Measurements from ENCODE around the gene CFAP69.
"Not testable (repeated sequence)": the region's sequence is repeated elsewhere in the genome, so short reads cannot be mapped to it uniquely, and the experiment has no call there.

Gene CFAP69

GRCh38 chr7:90345016-90345415, 100.0 kb downstream of the CFAP69 start:
- H3K27me3 Mint-ChIP-seq = no peaks in the 10 kb centered on the region
- H3K27ac Mint-ChIP-seq = peak overlapping the region in 1 of 2 donors; percentile 98
- H3K4me1 Mint-ChIP-seq = peaks cover 29% of the 10 kb centered on the region
- no peak for ATAC-seq
- H3K4me3 Mint-ChIP-seq = peak overlapping the region; percentile 79 to 90
- peaks cover 0 to 4% of the 10 kb centered on the region in 2 donors for H3K9me3 Mint-ChIP-seq
- DNase-seq = no peak

DNA sequence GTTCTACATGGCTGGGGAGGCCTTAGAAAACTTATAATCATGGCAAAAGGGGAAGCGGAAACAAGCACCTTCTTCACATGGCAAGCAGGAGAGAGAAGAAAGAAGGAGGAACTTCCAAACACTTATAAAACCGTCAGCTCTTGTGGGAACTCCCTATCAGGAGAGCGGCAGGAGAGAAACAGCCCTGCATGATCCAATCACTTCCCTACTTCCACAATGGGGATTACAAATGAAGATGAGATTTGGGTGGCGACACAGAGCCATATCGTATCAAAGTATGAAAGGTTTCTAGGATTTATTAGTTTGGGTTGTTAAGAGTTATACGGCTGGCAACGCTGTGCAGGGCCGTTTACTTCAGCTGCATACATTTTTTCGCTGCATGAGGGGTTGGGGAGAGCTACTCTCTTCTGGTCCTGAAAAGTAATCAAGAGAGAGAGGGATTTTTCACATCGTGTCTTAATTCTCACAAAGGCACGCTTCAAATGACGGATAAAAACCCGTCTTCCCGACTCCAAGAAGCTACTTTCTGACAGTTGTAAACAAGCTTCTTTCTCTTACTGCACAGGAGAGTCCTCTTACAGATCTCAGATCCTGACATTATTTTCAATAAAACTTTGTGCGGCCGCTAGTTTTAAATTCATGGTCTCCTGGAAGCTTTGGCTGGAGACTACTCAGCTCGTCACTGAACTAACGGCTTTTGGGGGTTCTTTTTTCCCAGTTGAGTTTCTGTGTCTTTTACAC, 100.8 kb downstream of the CFAP69 start:
- peaks cover 0 to 4% of the 10 kb centered on the region in 2 donors for H3K9me3 Mint-ChIP-seq
- peak overlapping the region; percentile 79 to 90 for H3K4me3 Mint-ChIP-seq
- no peaks in the 10 kb centered on the region for H3K27me3 Mint-ChIP-seq
- peaks cover 36% of the 10 kb centered on the region for H3K4me1 Mint-ChIP-seq
- peak overlapping the region; percentile 98 to 99 for H3K27ac Mint-ChIP-seq
- ATAC-seq (peak; percentile 34), DNase-seq (no peak)

- DNase-seq (peak; percentile 90 to 95), ATAC-seq (peak; percentile 94)
- Mint-ChIP-seq H3K4me1 (peaks cover 39% of the 10 kb centered on the region), H3K27ac (peak within 1 kb of the TSS; percentile 98 to 99), H3K27me3 (no peaks in the 10 kb centered on the region), H3K9me3 (peaks cover 0 to 4% of the 10 kb centered on the region in 2 donors), H3K4me3 (peak within 1 kb of the TSS; percentile 79 to 90)
Measured at GRCh38 chr7:90346336-90347125, 101.6 kb downstream of the CFAP69 start, which contains the start of gene GTPBP10. Gene GTPBP10, plus strand, starts transcription at chr7:90346716. Its CDS starts 26 bp downstream, at chr7:90346742.

GRCh38 chr7:90347759-90348158, 102.8 kb downstream of the CFAP69 start:
- no peak for DNase-seq
- Mint-ChIP-seq H3K9me3 (peaks cover 0 to 4% of the 10 kb centered on the region in 2 donors), H3K4me3 (peak overlapping the region; percentile 79 to 90), H3K27ac (peak overlapping the region; percentile 98 to 99), H3K4me1 (peaks cover 45% of the 10 kb centered on the region), H3K27me3 (no peaks in the 10 kb centered on the region)
- ATAC-seq = no peak

- no peak overlapping the region for H3K27ac Mint-ChIP-seq
- no peak overlapping the region for H3K4me3 Mint-ChIP-seq
- no peaks in the 10 kb centered on the region for H3K27me3 Mint-ChIP-seq
- no peak for DNase-seq
- peaks cover 45% of the 10 kb centered on the region for H3K4me1 Mint-ChIP-seq
- no peak for ATAC-seq
- H3K9me3 Mint-ChIP-seq = peaks cover 0 to 4% of the 10 kb centered on the region in 2 donors
Measured at GRCh38 chr7:90349305-90349704, 104.3 kb downstream of the CFAP69 start.

DNA sequence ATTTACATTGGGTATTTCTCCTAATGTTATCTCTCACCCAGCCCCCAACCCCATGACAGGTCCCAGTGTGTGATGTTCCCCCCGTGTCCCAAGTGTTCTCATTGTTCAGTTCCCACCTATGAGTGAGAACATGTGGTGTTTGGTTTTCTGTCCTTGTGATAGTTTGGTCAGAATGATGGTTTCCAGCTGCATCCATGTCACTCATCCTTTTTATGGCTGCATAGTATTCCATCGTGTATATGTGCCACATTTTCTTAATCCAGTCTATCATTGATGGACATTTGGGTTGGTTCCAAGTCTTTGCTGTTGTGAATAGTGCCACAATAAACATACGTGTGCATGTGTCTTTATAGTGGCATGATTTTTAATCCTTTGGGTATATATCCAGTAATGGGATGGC, 105.1 kb downstream of the CFAP69 start:
- not testable (repeated sequence) for DNase-seq, H3K4me3 Mint-ChIP-seq, H3K9me3 Mint-ChIP-seq, H3K27me3 Mint-ChIP-seq, ATAC-seq, H3K27ac Mint-ChIP-seq
- H3K4me1 Mint-ChIP-seq = peaks cover 42% of the 10 kb centered on the region

DNA sequence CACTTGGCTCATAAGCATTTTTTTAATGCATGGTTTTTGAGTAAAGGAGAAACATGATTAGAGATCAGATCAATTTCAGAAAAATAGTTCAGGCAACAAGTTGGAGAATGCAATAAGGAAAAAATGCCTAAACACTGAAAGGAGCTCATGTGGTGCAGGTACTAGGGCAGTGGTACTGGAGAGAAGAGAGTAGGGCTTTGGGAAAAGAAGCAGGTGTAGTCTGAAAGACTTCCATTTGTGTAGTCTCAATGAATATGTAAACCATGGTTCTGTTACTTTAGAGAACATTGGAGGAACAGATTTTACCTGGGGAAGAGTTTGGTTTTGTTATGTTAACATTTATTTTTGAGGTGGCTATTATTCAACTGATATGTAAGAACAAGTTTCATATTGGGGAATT, 107.0 kb downstream of the CFAP69 start:
- Mint-ChIP-seq H3K9me3 (peaks cover 8 to 15% of the 10 kb centered on the region in 2 donors), H3K4me3 (peak overlapping the region in 1 of 2 donors; percentile 1), H3K27me3 (no peaks in the 10 kb centered on the region), H3K27ac (no peak overlapping the region), H3K4me1 (peaks cover 39% of the 10 kb centered on the region)
- ATAC-seq = no peak
- no peak for DNase-seq
